ES-I3 (cell line): ENCODE data around the gene PREPL.
"Not testable (repeated sequence)": the region's sequence is repeated elsewhere in the genome, so short reads cannot be mapped to it uniquely, and the experiment has no call there.

Experiments used
- H3K36me3 ChIP-seq: 2 replicates; pipeline ENCODE4 v1.6.1; 2013; ENCODE audit warnings: mild to moderate bottlenecking, low read length, control low read depth, moderate library complexity; ENCODE audit not compliant: insufficient read depth
- H3K4me1 ChIP-seq: 2 replicates; pipeline ENCODE4 v1.6.1; 2013; ENCODE audit warnings: mild to moderate bottlenecking, control low read depth, low read length; ENCODE audit not compliant: insufficient read depth
- H3K9ac ChIP-seq: 2 replicates; pipeline ENCODE4 v1.6.1; 2013; ENCODE audit warnings: low read depth, mild to moderate bottlenecking, low read length, moderate library complexity
- H3K9me3 ChIP-seq: 2 replicates; pipeline ENCODE4 v1.6.1; 2013; ENCODE audit warnings: mild to moderate bottlenecking, low read length, moderate library complexity; ENCODE audit not compliant: control insufficient read depth, insufficient read depth

PREPL gene

GRCh38 chr2:44361330-44362206 is at the start of gene PREPL, which contains the start of gene CAMKMT:
Gene PREPL, minus strand, starts transcription at chr2:44361494. Its CDS starts 15,152 bp downstream, at chr2:44346342.
Gene CAMKMT, plus strand, starts transcription at chr2:44361947.
- Histone ChIP-seq H3K4me1 (no peaks in the 10 kb centered on the region), H3K9ac (peak within 1 kb of the TSS; percentile 59), H3K9me3 (no peaks in the 10 kb centered on the region), H3K36me3 (no peaks in the 10 kb centered on the region)

- H3K9me3 ChIP-seq: no peaks in the 10 kb centered on the region
- peaks cover 9% of the 10 kb centered on the region; the same call in 1 of the 2 replicates for H3K4me1 ChIP-seq
- no peak overlapping the region for H3K9ac ChIP-seq
- no peaks in the 10 kb centered on the region for H3K36me3 ChIP-seq
Measured at GRCh38 chr2:44398243-44398897, 37.1 kb upstream of the PREPL start.

GRCh38 chr2:44397447-44398175 is 36.3 kb upstream of the PREPL start:
- Histone ChIP-seq H3K9ac (no peak overlapping the region), H3K36me3 (no peaks in the 10 kb centered on the region), H3K4me1 (peaks cover 9% of the 10 kb centered on the region; the same call in 1 of the 2 replicates), H3K9me3 (no peaks in the 10 kb centered on the region)

- peaks cover 3% of the 10 kb centered on the region; the same call in 1 of the 2 replicates for H3K9me3 ChIP-seq
- H3K9ac ChIP-seq: no peak overlapping the region
- H3K4me1 ChIP-seq: peaks cover 4% of the 10 kb centered on the region; the same call in 1 of the 2 replicates
- no peaks in the 10 kb centered on the region for H3K36me3 ChIP-seq
Measured at GRCh38 chr2:44392338-44392943, 31.1 kb upstream of the PREPL start.

- Histone ChIP-seq H3K9me3 (peaks cover 5% of the 10 kb centered on the region; the same call in 1 of the 2 replicates), H3K9ac (no peak overlapping the region), H3K36me3 (no peaks in the 10 kb centered on the region), H3K4me1 (no peaks in the 10 kb centered on the region)
Measured at GRCh38 chr2:44389895-44390294, 28.6 kb upstream of the PREPL start.

- Histone ChIP-seq H3K4me1 (no peaks in the 10 kb centered on the region), H3K36me3 (no peaks in the 10 kb centered on the region), H3K9ac (no peak overlapping the region), H3K9me3 (peaks cover 5% of the 10 kb centered on the region; the same call in 1 of the 2 replicates)
Measured at GRCh38 chr2:44388877-44389276, 27.6 kb upstream of the PREPL start.

GRCh38 chr2:44385226-44385625 is 23.9 kb upstream of the PREPL start:
- not testable (repeated sequence) for H3K9me3 ChIP-seq, H3K9ac ChIP-seq, H3K4me1 ChIP-seq, H3K36me3 ChIP-seq

- no peaks in the 10 kb centered on the region for H3K4me1 ChIP-seq
- no peaks in the 10 kb centered on the region for H3K9me3 ChIP-seq
- no peaks in the 10 kb centered on the region for H3K36me3 ChIP-seq
- H3K9ac ChIP-seq: no peak overlapping the region
Measured at GRCh38 chr2:44377486-44377885, 16.2 kb upstream of the PREPL start.

- Histone ChIP-seq H3K4me1 (no peaks in the 10 kb centered on the region), H3K36me3 (no peaks in the 10 kb centered on the region), H3K9me3 (peaks cover 4% of the 10 kb centered on the region; the same call in 1 of the 2 replicates), H3K9ac (no peak overlapping the region)
Measured at GRCh38 chr2:44372246-44372645, 11.0 kb upstream of the PREPL start.

GRCh38 chr2:44371445-44371844 is 10.2 kb upstream of the PREPL start:
- Histone ChIP-seq H3K9me3 (peaks cover 4% of the 10 kb centered on the region; the same call in 1 of the 2 replicates), H3K9ac (no peak overlapping the region), H3K4me1 (no peaks in the 10 kb centered on the region), H3K36me3 (no peaks in the 10 kb centered on the region)

- Histone ChIP-seq H3K4me1 (no peaks in the 10 kb centered on the region), H3K9me3 (peaks cover 4% of the 10 kb centered on the region; the same call in 1 of the 2 replicates), H3K9ac (no peak overlapping the region), H3K36me3 (no peaks in the 10 kb centered on the region)
Measured at GRCh38 chr2:44369392-44369791, 8.1 kb upstream of the PREPL start.

GRCh38 chr2:44367591-44367990 is 6.3 kb upstream of the PREPL start:
- peaks cover 4% of the 10 kb centered on the region; the same call in 1 of the 2 replicates for H3K9me3 ChIP-seq
- H3K36me3 ChIP-seq: no peaks in the 10 kb centered on the region
- H3K4me1 ChIP-seq: no peaks in the 10 kb centered on the region
- no peak overlapping the region for H3K9ac ChIP-seq

- Histone ChIP-seq H3K9me3 (no peaks in the 10 kb centered on the region), H3K4me1 (no peaks in the 10 kb centered on the region), H3K9ac (no peak overlapping the region), H3K36me3 (no peaks in the 10 kb centered on the region)
Measured at GRCh38 chr2:44364604-44365003, 3.3 kb upstream of the PREPL start.
